CD4-positive, alpha-beta T cell (primary cell): Measurements from ENCODE around the gene HLA-DQA2. TPM values are rescaled to one million over a fixed set of nuclear protein-coding genes. Genes with fewer than 3 reads are reported as not detected.

Experiments
- ATAC-seq: fragments of 200-7000 bp; cut with Tn5 transposase; one replicate; pipeline ENCODE4 v1.10.0; 2022; ENCODE audit warnings: mild to moderate bottlenecking; ENCODE audit not compliant: poor library complexity
- CTCF ChIA-PET: fragments of 350-600 bp; sonication (Branson Sonifier 250); formaldehyde crosslinking; loops from one replicate; lab custom pipeline; 2021; ENCODE audit warnings: antibody characterized with exemption, inconsistent platforms; lab: Charles Lee
- POLR2A ChIA-PET: fragments of 350-600 bp; sonication (Branson Sonifier 250); formaldehyde crosslinking; loops from one replicate; lab custom pipeline; 2021; ENCODE audit warnings: antibody characterized with exemption, inconsistent platforms; lab: Charles Lee
- DNase-seq, 14 experiments: peaks; one replicate each; pipeline ENCODE4 v3.0.0-alpha.2; 2013 to 2020; ENCODE audit warnings: mixed read lengths in 2 of 14
- H3K27ac ChIP-seq, 2 donors: one replicate each; pipeline versions ENCODE4 v1.5.1 to v1.7.0; 2013; ENCODE audit warnings: low read length in 2 of 2, low read depth in 1 of 2, mild to moderate bottlenecking in 1 of 2
- H3K27me3 ChIP-seq, 2 experiments: 1 replicate in 1 of 2; 2 replicates in 1 of 2; pipeline versions ENCODE4 v1.6.1 to v1.7.0; 2013; ENCODE audit warnings: low read length in 2 of 2, control low read depth in 1 of 2, mild to moderate bottlenecking in 1 of 2, moderate library complexity in 1 of 2; ENCODE audit not compliant: insufficient read depth in 2 of 2, control insufficient read depth in 1 of 2
- H3K36me3 ChIP-seq: one replicate; pipeline ENCODE4 v1.6.1; 2013; ENCODE audit warnings: low read length, control low read depth; ENCODE audit not compliant: insufficient read depth
- H3K4me1 ChIP-seq: one replicate; pipeline ENCODE4 v1.6.1; 2013; ENCODE audit warnings: low read length, control low read depth; ENCODE audit not compliant: insufficient read depth
- H3K4me3 ChIP-seq: one replicate; pipeline ENCODE4 v1.5.1; 2013; ENCODE audit warnings: mild to moderate bottlenecking, low read length, moderate library complexity
- H3K9me3 ChIP-seq, 2 experiments: 1 replicate in 1 of 2; 2 replicates in 1 of 2; pipeline versions ENCODE4 v1.6.1 to v1.7.0; 2013; ENCODE audit warnings: low read length in 2 of 2, mild to moderate bottlenecking in 2 of 2, control low read depth in 1 of 2, moderate library complexity in 1 of 2; ENCODE audit not compliant: control insufficient read depth in 1 of 2, insufficient read depth in 1 of 2
- H3K27ac Mint-ChIP-seq: one replicate; pipeline ENCODE4 v1.8.0; 2020; ENCODE audit warnings: mixed read lengths
- H3K27me3 Mint-ChIP-seq: one replicate; pipeline ENCODE4 v1.8.0; 2021; ENCODE audit warnings: mixed read lengths
- H3K36me3 Mint-ChIP-seq: one replicate; pipeline ENCODE4 v1.8.0; 2021; ENCODE audit warnings: low read depth, mixed read lengths
- H3K4me1 Mint-ChIP-seq: one replicate; pipeline ENCODE4 v1.8.0; 2021; ENCODE audit warnings: low read depth, mixed read lengths
- H3K4me3 Mint-ChIP-seq: one replicate; pipeline ENCODE4 v1.8.0; 2020; ENCODE audit warnings: mild to moderate bottlenecking, mixed read lengths
- H3K9me3 Mint-ChIP-seq: one replicate; pipeline ENCODE4 v1.8.0; 2020; ENCODE audit warnings: mixed read lengths
- CTCF ChIP-seq: fragments of 200-600 bp; IDR thresholded peaks from one replicate; pipeline ENCODE4 v1.8.0; 2022; ENCODE audit warnings: antibody characterized with exemption, mild to moderate bottlenecking
- intact Hi-C, 2 experiments: fragments of 100-400 bp; cut with DNase I in 1 of 2; cut with micrococcal nuclease in 1 of 2; formaldehyde crosslinking; loops; one replicate each; pipeline versions ENCODE4 v1.15.1 to v1.9.0; 2023 to 2025; cut with DNase I, micrococcal nuclease
- total RNA-seq, 174 experiments: library from RNA in 2 of 174; stranded (reverse) in 2 of 174; gene quantifications; one replicate each; pipeline ENCODE4 v1.2.3 and lab custom pipeline; 2021 to 2026

Gene HLA-DQA2
- total RNA-seq, 2 experiments from 2014 or later, result 0.71 to 1.1 TPM

DNA sequence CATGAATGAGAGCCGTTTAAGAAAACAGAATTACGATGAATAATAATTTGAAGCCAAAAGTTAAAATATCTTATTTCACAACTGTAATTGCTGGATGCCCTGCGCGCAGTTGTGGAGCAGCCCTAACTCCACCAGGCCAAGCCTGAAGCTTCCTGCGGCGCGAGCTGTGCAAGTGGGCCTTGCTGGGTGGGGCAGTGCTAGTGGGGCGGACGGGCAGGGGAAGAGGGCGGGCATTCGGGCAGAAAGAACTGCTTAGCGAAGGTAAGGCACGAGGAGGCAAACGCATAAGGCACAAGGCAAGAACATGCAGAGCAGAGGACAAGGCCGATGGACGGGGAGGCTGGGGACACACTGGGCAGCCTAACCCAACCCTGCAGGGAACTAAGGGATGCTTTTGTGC, 19.9 kb downstream of the HLA-DQA2 start:
- H3K4me3 Mint-ChIP-seq, result no peak overlapping the region
- H3K27ac Mint-ChIP-seq, result peak overlapping the region; percentile 46
- intact Hi-C loops, result no loop called here
- Histone ChIP-seq H3K36me3 (no peaks in the 10 kb centered on the region), H3K27me3 (peaks cover 14 to 28% of the 10 kb centered on the region in 2 experiments), H3K27ac (no peak overlapping the region), H3K4me1 (no peaks in the 10 kb centered on the region), H3K4me3 (no peak overlapping the region), H3K9me3 (peaks cover 0 to 7% of the 10 kb centered on the region in 2 experiments)
- no peak for TF ChIP-seq CTCF
- no peaks in the 10 kb centered on the region for H3K36me3 Mint-ChIP-seq
- ChIA-PET CTCF (interaction anchor here (1.0 kb wide), 1 partner anchor 348 kb away, joined by 4 read pairs; no protein-coding TSS in a partner anchor), POLR2A (interaction anchor here (0.6 to 0.9 kb wide), 4 partner anchors 95 to 569 kb away, joined by 3 to 4 read pairs (median 3); partner anchors contain the start of genes GPSM3 and HLA-DQB1)
- H3K9me3 Mint-ChIP-seq, result no peaks in the 10 kb centered on the region
- H3K4me1 Mint-ChIP-seq, result peaks cover 4% of the 10 kb centered on the region
- peak; percentile 78 for ATAC-seq
- DNase-seq, result peak in 3 of 14 experiments; percentile 34 to 41 (median 41)
- H3K27me3 Mint-ChIP-seq, result peaks cover 48% of the 10 kb centered on the region

GRCh38 chr6:32761548-32761947, 20.4 kb downstream of the HLA-DQA2 start:
- Histone ChIP-seq H3K4me1 (no peaks in the 10 kb centered on the region), H3K27ac (no peak overlapping the region), H3K36me3 (no peaks in the 10 kb centered on the region), H3K4me3 (no peak overlapping the region), H3K27me3 (peaks cover 16 to 28% of the 10 kb centered on the region in 2 experiments), H3K9me3 (peaks cover 0 to 7% of the 10 kb centered on the region in 2 experiments)
- H3K4me3 Mint-ChIP-seq, result no peak overlapping the region
- H3K9me3 Mint-ChIP-seq, result no peaks in the 10 kb centered on the region
- ATAC-seq, result no peak
- H3K4me1 Mint-ChIP-seq, result peaks cover 4% of the 10 kb centered on the region
- no peaks in the 10 kb centered on the region for H3K36me3 Mint-ChIP-seq
- intact Hi-C loops, result no loop called here
- no peak for TF ChIP-seq CTCF
- ChIA-PET POLR2A (interaction anchor here (0.6 to 0.8 kb wide), 3 partner anchors 95 to 569 kb away, joined by 3 to 4 read pairs (median 3); partner anchors contain the start of genes GPSM3 and HLA-DQB1), CTCF (no interaction called here)
- peak in 1 of 14 experiments; percentile 19 for DNase-seq
- H3K27me3 Mint-ChIP-seq, result peaks cover 52% of the 10 kb centered on the region
- peak overlapping the region; percentile 46 for H3K27ac Mint-ChIP-seq

GRCh38 chr6:32763421-32763820, 22.2 kb downstream of the HLA-DQA2 start, which contains the start of gene HLA-DQB2:
Gene HLA-DQB2 (minus strand): TSS chr6:32763532. CDS start chr6:32763470, 62 bp downstream.
- H3K4me3 ChIP-seq, result no peak within 1 kb of the TSS
- CTCF ChIA-PET, result no interaction called here
- H3K4me1 ChIP-seq, result no peaks in the 10 kb centered on the region
- H3K36me3 ChIP-seq, result no peaks in the 10 kb centered on the region
- intact Hi-C loops, result no loop called here
- H3K27ac ChIP-seq, result no peak within 1 kb of the TSS
- Mint-ChIP-seq H3K27ac (no peak within 1 kb of the TSS), H3K4me3 (no peak within 1 kb of the TSS), H3K27me3 (peaks cover 58% of the 10 kb centered on the region), H3K4me1 (peaks cover 4% of the 10 kb centered on the region), H3K9me3 (no peaks in the 10 kb centered on the region), H3K36me3 (no peaks in the 10 kb centered on the region)
- TF ChIP-seq CTCF, result no peak
- DNase-seq, result peak in 2 of 14 experiments; percentile 30 to 37
- H3K9me3 ChIP-seq, result peaks cover 0 to 7% of the 10 kb centered on the region in 2 experiments
- peaks cover 18 to 33% of the 10 kb centered on the region in 2 experiments for H3K27me3 ChIP-seq
- ATAC-seq, result no peak
- POLR2A ChIA-PET, result no interaction called here
